Spinal cord (tissue), 10 donors: ENCODE results near the gene MT4. TPM values are rescaled to one million over a fixed set of nuclear protein-coding genes. Genes with fewer than 3 reads are reported as not detected.

Experiments
- DNase-seq, 6 donors: peaks; one replicate each; pipeline versions ENCODE4 v3.0.0 to v3.0.0-alpha.2; 2013 to 2015; ENCODE audit warnings: low spot score in 6 of 6, low read depth in 4 of 6
- H3K27ac ChIP-seq: one replicate; pipeline ENCODE4 v1.5.1; 2013; ENCODE audit warnings: low read depth, low read length, control low read depth
- H3K27me3 ChIP-seq: one replicate; pipeline ENCODE4 v1.6.1; 2013; ENCODE audit warnings: low read length; ENCODE audit not compliant: control insufficient read depth, insufficient read depth
- H3K36me3 ChIP-seq: one replicate; pipeline ENCODE4 v1.6.1; 2013; ENCODE audit warnings: low read length; ENCODE audit not compliant: control insufficient read depth, insufficient read depth
- H3K4me1 ChIP-seq: one replicate; pipeline ENCODE4 v1.6.1; 2013; ENCODE audit warnings: low read length; ENCODE audit not compliant: control insufficient read depth, insufficient read depth
- H3K4me3 ChIP-seq: one replicate; pipeline ENCODE4 v1.5.1; 2013; ENCODE audit warnings: low read depth, low read length, control low read depth
- H3K9me3 ChIP-seq: one replicate; pipeline ENCODE4 v1.6.1; 2013; ENCODE audit warnings: low read length; ENCODE audit not compliant: control insufficient read depth, insufficient read depth
- WGBS: methylation state at CpG from one replicate; pipeline ENCODE4 v1.1.5; 2013; ENCODE audit warnings: missing lambda C conversion rate; ENCODE audit not compliant: insufficient coverage; 5-methylcytosine and 5-hydroxymethylcytosine counted together
- polyA plus RNA-seq, 2 donors: library from polyadenylated mRNA; unstranded; fragments of 120-200 nt; gene quantifications; one replicate each; pipeline ENCODE4 v1.2.1, GENCODE V29; 2013; ENCODE audit not compliant: insufficient read length in 2 of 2
- total RNA-seq, 2 donors: library from RNA; depleted of rRNA in 1 of 2; stranded (reverse); fragments of 120-200 nt in 1 of 2; fragments of >200 nt in 1 of 2; gene quantifications; one replicate each; pipeline versions ENCODE4 v1.2.3 to v1.2.4, GENCODE V29; 2013 to 2014
- donor health status: healthy.

The MT4 gene
- total and polyA plus RNA-seq, 4 donors, result not detected

DNA sequence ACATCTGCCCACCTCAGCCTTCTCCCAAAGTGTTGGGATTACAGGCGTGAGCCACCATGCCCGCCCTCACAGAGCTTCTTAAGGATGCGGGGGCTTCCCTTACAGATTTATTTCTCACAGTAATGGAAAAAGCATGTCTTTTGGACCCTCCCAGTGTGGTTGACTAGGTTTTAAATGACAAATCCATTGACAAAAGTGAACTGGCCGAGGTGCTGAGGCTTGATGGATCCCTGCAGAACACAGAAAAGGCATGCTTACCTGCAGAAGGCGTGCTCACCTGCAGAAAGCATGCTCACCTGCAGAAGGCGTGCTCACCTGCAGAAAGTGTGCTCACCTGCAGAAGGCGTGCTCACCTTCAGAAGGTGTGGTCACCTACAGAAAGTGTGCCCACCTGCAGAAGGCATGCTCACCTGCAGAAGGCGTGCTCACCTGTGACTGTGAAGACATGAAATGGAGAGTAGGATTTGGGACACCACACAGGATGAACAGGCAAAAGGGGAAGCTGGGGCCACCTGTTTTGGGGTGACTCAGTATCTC, 30.0 kb upstream of the MT4 start:
- no peaks in the 10 kb centered on the region for H3K27me3 ChIP-seq
- 96% methylated on average over 7 of the region's 8 CpGs for WGBS
- no peak for DNase-seq
- H3K4me3 ChIP-seq, result no peak overlapping the region
- no peaks in the 10 kb centered on the region for H3K9me3 ChIP-seq
- no peaks in the 10 kb centered on the region for H3K36me3 ChIP-seq
- no peak overlapping the region for H3K27ac ChIP-seq
- H3K4me1 ChIP-seq, result peaks cover 4% of the 10 kb centered on the region

DNA sequence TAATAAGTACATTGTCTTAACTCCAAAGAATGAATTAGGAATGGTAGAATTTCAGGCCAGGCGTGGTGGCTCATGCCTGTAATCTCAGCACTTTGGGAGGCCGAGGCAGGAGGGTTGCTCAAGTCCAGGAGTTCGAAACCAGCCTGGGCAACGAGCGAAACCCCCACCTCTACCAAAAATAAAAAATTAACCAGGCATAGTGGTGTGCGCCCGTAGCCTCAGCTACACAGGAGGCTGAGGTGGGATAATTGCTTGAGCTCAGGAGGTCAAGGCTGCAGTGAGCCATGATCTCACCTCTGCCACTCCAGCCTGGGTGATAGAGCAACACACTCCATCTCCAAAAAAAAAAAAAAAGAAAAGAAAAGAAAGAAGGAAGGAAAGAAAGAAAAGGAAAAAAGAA, 26.5 kb upstream of the MT4 start:
- H3K9me3 ChIP-seq, result no peaks in the 10 kb centered on the region
- H3K4me1 ChIP-seq, result peaks cover 4% of the 10 kb centered on the region
- no peaks in the 10 kb centered on the region for H3K36me3 ChIP-seq
- H3K27me3 ChIP-seq, result no peaks in the 10 kb centered on the region
- no peak overlapping the region for H3K27ac ChIP-seq
- DNase-seq, result no peak
- H3K4me3 ChIP-seq, result no peak overlapping the region
- no CpG with 5 or more reads among the region's 7 CpGs for whole genome bisulfite sequencing

DNA sequence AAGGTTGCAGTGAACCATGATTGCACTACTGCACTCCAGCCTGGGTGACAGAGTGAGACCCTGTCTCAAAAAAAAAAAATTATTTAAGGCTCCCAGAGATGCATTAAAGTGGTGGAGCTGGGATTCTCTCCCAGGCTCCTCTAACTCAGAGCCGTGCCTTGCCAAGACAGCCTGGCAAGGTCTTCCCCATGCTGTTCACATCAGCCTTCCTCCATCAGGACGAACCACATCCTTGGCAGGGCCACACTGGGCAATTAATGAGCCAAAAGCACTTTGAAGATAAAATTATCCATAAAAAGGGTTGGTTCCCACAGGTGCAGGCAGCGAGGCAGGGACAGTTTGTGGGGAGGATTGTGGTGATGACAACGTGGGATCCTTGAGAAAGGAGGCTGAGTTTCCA, 25.2 kb upstream of the MT4 start:
- no peaks in the 10 kb centered on the region for H3K36me3 ChIP-seq
- no peaks in the 10 kb centered on the region for H3K9me3 ChIP-seq
- H3K4me3 ChIP-seq, result no peak overlapping the region
- H3K27ac ChIP-seq, result no peak overlapping the region
- peak in 1 of 6 donors; percentile 67 for DNase-seq
- 50% methylated on average over 1 of the region's 4 CpGs for WGBS
- no peaks in the 10 kb centered on the region for H3K27me3 ChIP-seq
- peaks cover 4% of the 10 kb centered on the region for H3K4me1 ChIP-seq

DNA sequence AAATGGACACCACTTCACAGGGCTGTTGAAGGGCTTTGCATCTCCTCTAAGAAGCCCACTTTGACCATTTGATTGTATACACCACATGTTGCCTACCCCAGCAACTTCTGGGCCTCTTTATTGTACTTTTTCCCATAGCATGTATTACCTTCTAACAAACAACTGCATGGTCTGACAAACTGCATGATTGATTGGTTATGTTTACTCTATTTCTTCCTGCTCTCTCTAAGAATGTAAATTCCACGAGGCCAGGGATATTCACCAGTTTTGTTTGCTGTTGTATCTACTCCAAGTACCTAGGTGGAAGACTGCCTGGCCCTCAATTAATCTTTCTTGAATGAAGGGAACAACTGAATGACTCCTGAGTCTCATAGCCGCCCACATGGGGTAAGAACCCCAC, 22.8 kb upstream of the MT4 start:
- Histone ChIP-seq H3K27me3 (no peaks in the 10 kb centered on the region), H3K27ac (no peak overlapping the region), H3K4me3 (no peak overlapping the region), H3K36me3 (no peaks in the 10 kb centered on the region), H3K4me1 (peaks cover 16% of the 10 kb centered on the region), H3K9me3 (no peaks in the 10 kb centered on the region)
- DNase-seq, result no peak
- no CpG with 5 or more reads among the region's 2 CpGs for WGBS

GRCh38 chr16:56547120-56547948, 17.5 kb upstream of the MT4 start:
- Histone ChIP-seq H3K9me3 (no peaks in the 10 kb centered on the region), H3K36me3 (no peaks in the 10 kb centered on the region), H3K27ac (peak overlapping the region; percentile 96), H3K4me3 (no peak overlapping the region), H3K27me3 (no peaks in the 10 kb centered on the region), H3K4me1 (peaks cover 40% of the 10 kb centered on the region)
- 14% methylated on average over 11 of the region's 12 CpGs for WGBS
- DNase-seq, result peak; percentile 60 to 93 (median 73)

- H3K4me1 ChIP-seq, result peaks cover 48% of the 10 kb centered on the region
These were observed 16.8 kb upstream of the MT4 start for GRCh38 chr16:56547949-56548567.

DNA sequence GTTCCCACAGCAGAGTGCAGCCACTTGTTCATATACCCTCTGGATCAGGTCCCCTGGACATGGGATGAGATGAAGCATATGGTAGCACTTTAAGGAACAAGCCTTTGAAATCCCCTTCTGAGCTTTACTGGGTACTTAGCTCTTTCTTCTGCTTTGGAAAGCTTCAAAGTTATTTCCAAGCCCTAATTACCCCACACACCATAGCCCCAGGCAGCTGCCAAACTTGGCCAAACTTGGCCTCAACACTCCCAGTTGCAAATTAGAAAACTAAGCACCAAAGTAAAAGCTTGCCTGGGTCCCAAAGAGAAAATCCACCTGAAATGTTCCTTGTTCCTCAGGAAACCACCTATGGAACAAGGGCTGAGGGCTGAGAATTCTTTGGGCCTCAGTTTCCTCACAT, 15.7 kb upstream of the MT4 start:
- H3K4me3 ChIP-seq, result no peak overlapping the region
- H3K27me3 ChIP-seq, result no peaks in the 10 kb centered on the region
- DNase-seq, result peak in 1 of 6 donors; percentile 61
- H3K4me1 ChIP-seq, result peaks cover 51% of the 10 kb centered on the region
- H3K27ac ChIP-seq, result peak overlapping the region; percentile 96
- no peaks in the 10 kb centered on the region for H3K9me3 ChIP-seq
- no peaks in the 10 kb centered on the region for H3K36me3 ChIP-seq

More at GRCh38 chr16:56547949-56548567, 16.8 kb upstream of the MT4 start:
- Histone ChIP-seq H3K36me3 (no peaks in the 10 kb centered on the region), H3K4me3 (no peak overlapping the region), H3K9me3 (no peaks in the 10 kb centered on the region), H3K27me3 (no peaks in the 10 kb centered on the region), H3K27ac (peak overlapping the region; percentile 96)
- peak in 1 of 6 donors; percentile 34 for DNase-seq
- WGBS, result 67% methylated on average over 1 of the region's 4 CpGs

- WGBS, result 96% methylated on average over 3 of the region's 5 CpGs
- no peaks in the 10 kb centered on the region for H3K36me3 ChIP-seq
- no peak for DNase-seq
- no peaks in the 10 kb centered on the region for H3K9me3 ChIP-seq
- peaks cover 51% of the 10 kb centered on the region for H3K4me1 ChIP-seq
- no peaks in the 10 kb centered on the region for H3K27me3 ChIP-seq
- H3K27ac ChIP-seq, result no peak overlapping the region
- H3K4me3 ChIP-seq, result no peak overlapping the region
These were observed 15.0 kb upstream of the MT4 start for GRCh38 chr16:56549744-56550385.

GRCh38 chr16:56551796-56552738, 12.8 kb upstream of the MT4 start:
- 20% methylated on average over 9 of the region's 11 CpGs for WGBS

More at GRCh38 chr16:56551796-56552738, 12.8 kb upstream of the MT4 start:
- Histone ChIP-seq H3K36me3 (no peaks in the 10 kb centered on the region), H3K27ac (peak overlapping the region; percentile 75), H3K27me3 (no peaks in the 10 kb centered on the region), H3K4me1 (peaks cover 39% of the 10 kb centered on the region), H3K4me3 (no peak overlapping the region), H3K9me3 (no peaks in the 10 kb centered on the region)
- peak in 3 of 6 donors; percentile 47 to 87 (median 78) for DNase-seq
